Measurements from ENCODE around the gene UAP1L1. TPM values are rescaled to one million over a fixed set of nuclear protein-coding genes. Genes with fewer than 3 reads are reported as not detected.

The UAP1L1 gene
- total RNA-seq, 2 experiments from 2014 or later, result 20.2 to 21.9 TPM

DNA sequence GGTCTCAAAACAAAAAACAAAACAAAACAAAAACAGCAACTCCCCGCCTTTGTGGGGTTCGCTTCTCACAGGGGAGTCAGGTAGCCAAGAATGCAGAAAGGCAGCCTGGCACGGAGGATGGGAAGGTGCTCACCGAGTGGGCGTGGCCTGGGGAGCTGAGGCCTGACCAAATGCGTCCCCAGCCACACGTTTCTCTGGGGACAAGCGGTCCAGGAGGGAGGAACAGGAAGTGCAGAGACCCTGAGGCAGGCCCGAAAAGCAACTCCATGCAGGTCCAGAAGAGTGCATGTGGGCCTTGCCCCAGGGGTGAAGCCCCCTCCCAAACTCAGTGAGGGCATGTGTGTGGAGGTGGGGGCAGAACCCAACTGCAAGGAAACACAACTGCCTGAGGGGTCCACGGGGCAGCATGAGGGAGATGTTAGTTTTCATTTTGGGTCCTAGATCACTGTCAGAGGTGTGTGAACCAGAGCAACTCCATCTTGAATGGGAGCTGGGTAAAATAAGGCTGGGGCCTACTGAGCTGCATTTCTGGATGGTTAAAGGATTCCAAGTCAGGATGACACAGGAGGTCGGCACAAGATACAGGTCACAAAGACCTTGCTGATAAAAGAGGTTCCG lies 2.6 kb upstream of the UAP1L1 start:
- no peak overlapping the region for H3K27ac Mint-ChIP-seq
- H3K9me3 Mint-ChIP-seq, result no peaks in the 10 kb centered on the region
- no peaks in the 10 kb centered on the region for H3K27me3 Mint-ChIP-seq
- DNase-seq, result no peak
- ChIA-PET POLR2A (interaction anchor here (1.7 kb wide), 1 partner anchor 166 kb away, joined by 3 read pairs; the partner anchor contains the start of gene TUBB4B), CTCF (interaction anchor here (1.2 to 1.4 kb wide), 2 partner anchors 28 to 40 kb away, joined by 3 to 5 read pairs; no protein-coding TSS in a partner anchor)
- H3K4me3 Mint-ChIP-seq, result no peak overlapping the region
- peaks cover 2% of the 10 kb centered on the region for H3K36me3 Mint-ChIP-seq (ENCODE audit: low read depth)
- H3K4me1 Mint-ChIP-seq, result peaks cover 27% of the 10 kb centered on the region

DNA sequence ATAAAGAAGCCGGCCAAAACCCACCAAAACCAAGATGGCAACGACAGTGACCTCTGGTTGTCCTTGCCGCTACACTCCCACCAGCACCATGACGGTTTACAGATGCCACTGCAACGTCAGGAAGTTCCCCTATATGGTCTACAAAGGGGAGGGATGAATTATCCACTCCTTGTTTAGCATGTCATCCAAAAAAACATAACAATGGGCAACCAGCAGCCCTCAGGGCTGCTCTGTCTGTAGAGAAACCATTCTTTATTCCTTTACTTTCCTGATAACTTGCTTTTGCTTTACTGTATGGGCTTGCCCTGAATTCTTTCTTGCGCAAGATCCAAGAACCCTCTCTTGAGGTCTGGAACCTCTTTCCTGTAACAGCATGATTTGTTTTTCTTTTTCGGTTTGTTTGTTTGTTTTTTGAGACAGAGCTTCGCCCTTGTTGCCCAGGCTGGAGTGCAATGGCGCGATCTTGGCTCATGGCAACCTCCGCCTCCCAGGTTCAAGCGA lies 2.0 kb upstream of the UAP1L1 start:
- H3K27ac Mint-ChIP-seq, result no peak overlapping the region
- H3K4me1 Mint-ChIP-seq, result peaks cover 29% of the 10 kb centered on the region
- POLR2A ChIA-PET, result interaction anchor here (1.7 to 3.1 kb wide), 2 partner anchors 11 to 165 kb away, joined by 3 to 35 read pairs; partner anchors contain the start of genes MAN1B1 and TUBB4B
- H3K27me3 Mint-ChIP-seq, result no peaks in the 10 kb centered on the region
- peaks cover 6% of the 10 kb centered on the region for H3K36me3 Mint-ChIP-seq (ENCODE audit: low read depth)
- CTCF ChIA-PET, result interaction anchor here (1.4 to 3.2 kb wide), 2 partner anchors 7 to 28 kb away, joined by 5 to 29 read pairs; no protein-coding TSS in a partner anchor
- no peak overlapping the region for H3K4me3 Mint-ChIP-seq
- no peak for DNase-seq
- H3K9me3 Mint-ChIP-seq, result no peaks in the 10 kb centered on the region

DNA sequence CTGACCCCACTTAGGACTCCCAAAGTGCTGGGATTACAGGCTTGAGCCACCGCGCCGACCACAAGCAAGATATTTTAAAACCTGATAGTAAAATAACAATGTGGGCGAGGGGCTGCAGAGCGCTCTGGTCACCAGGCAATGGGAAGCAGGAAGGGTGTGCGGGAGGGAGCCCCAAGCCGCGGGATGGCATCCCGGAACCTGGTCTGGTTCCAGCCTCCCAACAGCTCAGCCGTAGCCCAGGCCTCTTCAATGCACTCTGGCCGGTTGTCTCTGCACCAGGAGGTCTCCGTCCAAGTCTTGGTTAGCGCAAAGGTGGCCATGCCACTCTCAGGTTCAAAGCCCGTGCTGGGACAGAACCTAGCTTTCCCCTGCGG lies 694 bp upstream of the UAP1L1 start:
- Mint-ChIP-seq H3K4me1 (peaks cover 17% of the 10 kb centered on the region), H3K27ac (peak overlapping the region; percentile 40)

DNA sequence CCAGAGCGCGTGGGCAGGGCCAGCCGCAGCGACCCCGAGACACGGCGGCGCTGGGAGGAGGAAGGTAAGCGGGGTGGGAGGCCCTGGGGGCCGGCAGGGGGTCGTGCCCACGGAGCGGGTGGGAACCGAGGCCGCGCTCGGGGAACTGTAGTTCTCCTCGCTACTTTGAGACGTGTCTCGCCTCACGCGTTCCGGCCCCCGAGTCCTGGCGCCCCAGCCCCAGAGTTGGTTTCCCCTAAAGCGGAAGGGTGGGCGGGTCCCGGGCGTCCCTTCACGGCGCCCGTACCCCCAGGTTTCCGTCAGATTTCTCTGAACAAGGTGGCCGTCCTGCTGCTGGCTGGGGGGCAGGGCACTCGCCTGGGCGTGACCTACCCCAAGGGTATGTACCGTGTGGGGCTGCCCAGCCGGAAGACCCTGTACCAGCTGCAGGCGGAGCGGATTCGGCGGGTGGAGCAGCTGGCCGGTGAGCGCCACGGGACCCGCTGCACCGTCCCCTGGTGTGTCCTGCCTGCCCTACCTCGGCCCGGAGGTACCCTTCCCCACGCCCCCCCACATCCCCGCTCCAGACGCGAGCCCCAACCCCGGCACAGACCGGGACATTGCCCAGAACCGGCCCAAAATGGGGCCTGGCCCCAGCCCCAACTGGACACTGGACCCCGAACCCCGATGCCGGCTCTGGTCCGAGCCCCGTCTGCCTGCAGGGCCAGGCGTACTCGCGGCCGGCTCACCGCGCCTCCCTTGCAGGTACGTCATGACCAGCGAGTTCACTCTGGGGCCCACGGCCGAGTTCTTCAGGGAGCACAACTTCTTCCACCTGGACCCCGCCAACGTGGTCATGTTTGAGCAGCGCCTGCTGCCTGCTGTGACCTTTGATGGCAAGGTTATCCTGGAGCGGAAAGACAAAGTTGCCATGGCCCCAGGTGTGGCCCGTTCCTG lies 709 bp downstream of the UAP1L1 start:
- ChIA-PET CTCF (interaction anchor here (1.0 to 3.2 kb wide), 3 partner anchors 10 to 159 kb away, joined by 4 to 29 read pairs (median 5); no protein-coding TSS in a partner anchor), POLR2A (interaction anchor here (2.4 to 3.1 kb wide), 2 partner anchors 8 to 10 kb away, joined by 10 to 35 read pairs; partner anchors contain the start of gene MAN1B1)
- H3K36me3 Mint-ChIP-seq (ENCODE audit: low read depth), result peaks cover 16% of the 10 kb centered on the region
- DNase-seq, result peak; percentile 58
- H3K27me3 Mint-ChIP-seq, result no peaks in the 10 kb centered on the region
- H3K9me3 Mint-ChIP-seq, result no peaks in the 10 kb centered on the region
- peak overlapping the region; percentile 71 for H3K4me3 Mint-ChIP-seq
- peaks cover 15% of the 10 kb centered on the region for H3K4me1 Mint-ChIP-seq
- H3K27ac Mint-ChIP-seq, result peak overlapping the region; percentile 44

More for the DNA sequence above, 694 bp upstream of the UAP1L1 start:
- ChIA-PET POLR2A (interaction anchor here (1.0 to 3.1 kb wide), 5 partner anchors 9 to 164 kb away, joined by 3 to 35 read pairs (median 4); partner anchors contain the start of genes MAN1B1, SSNA1 and TUBB4B), CTCF (interaction anchor here (0.6 to 3.2 kb wide), 8 partner anchors 8 to 48 kb away, joined by 3 to 29 read pairs (median 6); partner anchors contain the start of genes ABCA2 and MAN1B1)
- DNase-seq, result no peak
- Mint-ChIP-seq H3K27me3 (no peaks in the 10 kb centered on the region), H3K4me3 (peak overlapping the region; percentile 54), H3K36me3 (ENCODE audit: low read depth) (peaks cover 8% of the 10 kb centered on the region), H3K9me3 (no peaks in the 10 kb centered on the region)

DNA sequence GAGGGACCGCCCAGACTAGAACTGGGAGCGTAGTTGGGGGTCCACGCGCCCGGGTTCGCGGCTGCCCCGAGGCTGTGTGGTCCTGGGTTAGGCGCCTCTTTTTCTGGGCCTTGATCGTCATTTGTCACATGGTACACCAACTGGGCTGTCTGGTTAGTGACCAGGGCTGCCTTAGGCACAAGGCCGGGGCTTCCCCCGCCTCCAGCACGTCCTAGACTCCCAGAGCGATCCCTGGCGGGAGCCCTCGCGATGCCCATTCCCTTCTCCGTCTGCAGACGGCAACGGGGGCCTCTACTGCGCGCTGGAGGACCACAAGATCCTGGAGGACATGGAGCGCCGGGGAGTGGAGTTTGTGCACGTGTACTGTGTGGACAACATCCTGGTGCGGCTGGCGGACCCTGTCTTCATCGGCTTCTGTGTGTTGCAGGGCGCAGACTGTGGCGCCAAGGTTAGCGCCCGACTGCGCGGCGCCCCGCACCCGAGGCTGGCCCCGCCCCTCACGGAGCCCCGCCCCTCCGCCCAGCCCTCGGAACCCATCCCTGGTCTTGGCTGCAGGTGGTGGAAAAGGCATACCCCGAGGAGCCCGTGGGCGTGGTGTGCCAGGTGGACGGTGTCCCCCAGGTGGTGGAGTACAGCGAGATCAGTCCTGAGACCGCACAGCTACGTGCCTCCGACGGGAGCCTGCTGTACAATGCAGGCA lies 1.5 kb downstream of the UAP1L1 start:
- no peaks in the 10 kb centered on the region for H3K27me3 Mint-ChIP-seq
- peak overlapping the region; percentile 71 for H3K4me3 Mint-ChIP-seq
- peaks cover 22% of the 10 kb centered on the region for H3K36me3 Mint-ChIP-seq (ENCODE audit: low read depth)
- ChIA-PET POLR2A (interaction anchor here (1.1 to 2.4 kb wide), 3 partner anchors 8 to 161 kb away, joined by 4 to 10 read pairs (median 4); partner anchors contain the start of gene SAPCD2), CTCF (no interaction called here)
- peaks cover 16% of the 10 kb centered on the region for H3K4me1 Mint-ChIP-seq
- DNase-seq, result no peak
- no peaks in the 10 kb centered on the region for H3K9me3 Mint-ChIP-seq
- H3K27ac Mint-ChIP-seq, result no peak overlapping the region

DNA sequence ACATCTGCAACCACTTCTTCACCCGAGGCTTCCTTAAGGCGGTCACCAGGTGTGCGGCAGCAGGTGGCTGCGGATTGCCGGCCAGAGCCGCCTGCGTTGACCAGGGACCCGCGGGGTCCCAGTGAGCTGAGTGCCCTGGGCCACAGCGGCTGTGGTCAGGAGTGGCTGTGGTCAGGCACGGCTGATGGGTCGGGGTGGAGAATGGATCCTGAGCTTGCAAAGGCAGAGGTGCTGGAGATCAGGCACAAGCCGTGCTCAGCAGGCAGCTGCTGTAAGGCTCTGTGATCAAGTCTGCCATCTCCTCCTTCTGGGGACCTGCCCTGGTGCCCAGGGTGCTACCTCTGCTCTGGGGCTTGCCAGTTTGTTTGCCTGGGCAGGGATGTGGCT lies 2.1 kb downstream of the UAP1L1 start:
- Mint-ChIP-seq H3K9me3 (no peaks in the 10 kb centered on the region), H3K27me3 (no peaks in the 10 kb centered on the region), H3K4me3 (peak overlapping the region; percentile 44), H3K4me1 (peaks cover 17% of the 10 kb centered on the region), H3K27ac (no peak overlapping the region), H3K36me3 (ENCODE audit: low read depth) (peaks cover 24% of the 10 kb centered on the region)
- ChIA-PET CTCF (interaction anchor here (0.5 kb wide), 1 partner anchor 20 kb away, joined by 5 read pairs; no protein-coding TSS in a partner anchor), POLR2A (interaction anchor here (0.6 to 1.6 kb wide), 3 partner anchors 9 to 403 kb away, joined by 3 to 4 read pairs (median 4); partner anchors contain the start of gene SAPCD2)
- no peak for DNase-seq

DNA sequence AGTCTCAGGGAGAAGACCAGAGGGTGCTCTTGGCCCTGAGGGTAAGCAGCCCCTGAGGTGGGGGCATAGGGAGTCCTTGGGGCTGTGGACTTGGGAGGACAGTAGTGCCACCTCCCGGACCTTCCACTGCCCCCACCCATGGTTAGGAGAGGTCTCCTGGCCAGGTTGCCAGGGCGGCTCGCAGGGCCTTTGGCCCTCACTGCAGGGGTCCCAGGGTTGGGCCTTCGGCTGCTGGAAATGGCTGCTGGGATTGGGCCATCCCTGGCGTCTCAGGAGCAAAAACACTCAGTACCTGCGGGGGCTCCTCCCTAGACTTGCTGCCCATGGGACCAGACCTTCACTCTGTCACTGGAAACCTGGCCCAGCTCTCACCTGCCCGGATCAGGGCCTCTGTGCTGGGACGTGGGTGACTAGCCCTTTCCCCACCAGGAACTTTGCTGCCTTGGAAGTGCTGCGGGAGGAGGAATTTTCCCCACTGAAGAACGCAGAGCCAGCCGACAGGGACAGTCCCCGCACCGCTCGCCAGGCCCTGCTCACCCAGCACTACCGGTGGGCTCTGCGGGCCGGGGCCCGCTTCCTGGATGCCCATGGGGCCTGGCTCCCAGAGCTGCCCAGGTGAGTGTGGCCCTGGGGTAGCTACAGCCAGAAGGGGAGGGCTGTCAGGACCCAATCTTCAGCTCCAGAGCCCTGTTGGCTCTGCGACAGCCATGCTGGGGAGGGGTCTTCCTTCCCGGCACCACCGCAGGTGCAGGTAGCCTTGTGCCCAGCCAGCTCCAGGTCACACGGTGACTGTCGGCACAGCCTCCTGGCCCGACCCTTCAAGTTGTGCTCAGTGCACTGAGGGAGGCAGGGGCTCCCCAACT lies 3.2 kb downstream of the UAP1L1 start:
- POLR2A ChIA-PET, result interaction anchor here (1.6 kb wide), 1 partner anchor 160 kb away, joined by 4 read pairs; no protein-coding TSS in a partner anchor
- Mint-ChIP-seq H3K36me3 (ENCODE audit: low read depth) (peaks cover 24% of the 10 kb centered on the region), H3K4me3 (no peak overlapping the region), H3K27me3 (no peaks in the 10 kb centered on the region), H3K27ac (no peak overlapping the region), H3K9me3 (no peaks in the 10 kb centered on the region), H3K4me1 (peaks cover 25% of the 10 kb centered on the region)
- CTCF ChIA-PET, result interaction anchor here (1.5 kb wide), 1 partner anchor 15 kb away, joined by 3 read pairs; no protein-coding TSS in a partner anchor
- no peak for DNase-seq

DNA sequence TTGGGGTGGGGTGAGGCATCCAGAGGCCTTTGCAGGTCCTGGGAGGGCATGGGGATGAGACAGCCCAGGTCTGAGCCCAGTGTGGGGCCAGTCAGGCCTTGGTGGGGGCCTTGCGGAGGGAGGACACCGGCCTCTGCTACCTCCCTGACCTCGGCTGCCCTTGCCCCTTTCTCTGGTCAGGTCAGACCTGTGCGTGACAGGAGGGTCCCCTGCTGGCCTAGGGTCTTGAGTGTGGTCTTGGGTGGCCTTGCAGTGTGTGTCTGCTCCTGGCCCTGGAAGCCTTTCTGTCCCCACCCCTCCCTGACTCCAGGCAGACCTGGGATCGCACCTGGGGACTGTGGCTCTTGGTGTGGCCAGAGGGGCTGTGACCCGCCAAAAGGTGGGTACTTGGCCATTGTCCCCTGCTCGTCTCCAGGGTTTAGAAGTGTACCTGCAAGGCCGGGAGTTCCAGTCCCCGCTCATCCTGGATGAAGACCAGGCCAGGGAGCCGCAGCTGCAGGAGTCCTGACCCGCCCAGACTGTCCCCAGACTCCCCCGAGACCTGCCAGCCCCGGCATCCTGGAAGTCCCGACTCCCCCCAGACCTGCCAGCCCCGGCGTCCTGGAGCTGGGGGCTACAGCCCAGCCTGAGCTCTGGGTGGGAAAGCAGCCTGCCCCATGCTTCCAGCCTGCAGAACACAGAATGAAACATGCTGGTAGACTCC lies 5.1 kb downstream of the UAP1L1 start:
- H3K27ac Mint-ChIP-seq, result no peak overlapping the region
- H3K27me3 Mint-ChIP-seq, result no peaks in the 10 kb centered on the region
- H3K4me3 Mint-ChIP-seq, result no peak overlapping the region
- peaks cover 27% of the 10 kb centered on the region for H3K36me3 Mint-ChIP-seq (ENCODE audit: low read depth)
- H3K4me1 Mint-ChIP-seq, result peaks cover 27% of the 10 kb centered on the region
- ChIA-PET POLR2A (interaction anchor here (6.5 kb wide), 1 partner anchor 11 kb away, joined by 87 read pairs; the partner anchor contains the start of gene SAPCD2), CTCF (interaction anchor here (0.5 to 1.5 kb wide), 4 partner anchors 13 to 45 kb away, joined by 3 to 4 read pairs (median 4); no protein-coding TSS in a partner anchor)
- no peak for DNase-seq
- H3K9me3 Mint-ChIP-seq, result no peaks in the 10 kb centered on the region

DNA sequence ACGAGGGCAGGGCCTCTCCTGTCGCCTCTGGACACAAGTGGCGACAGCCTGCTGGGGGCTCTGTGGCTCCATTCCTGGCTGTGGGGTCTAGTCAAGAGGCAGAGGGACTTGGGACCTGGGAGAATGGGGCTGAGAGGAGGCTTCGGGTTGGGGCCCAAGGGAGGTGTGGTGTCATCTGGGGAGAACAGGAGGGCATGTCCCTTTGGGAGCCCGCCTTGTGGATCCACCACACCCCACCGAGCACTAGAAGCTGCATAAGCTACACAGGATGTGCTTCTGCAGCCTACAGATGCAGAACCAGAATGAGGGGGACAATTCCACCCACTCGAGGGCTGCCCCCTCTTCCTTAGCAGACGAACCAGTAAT lies 5.6 kb downstream of the UAP1L1 start:
- Mint-ChIP-seq H3K36me3 (ENCODE audit: low read depth) (peaks cover 27% of the 10 kb centered on the region), H3K27ac (no peak overlapping the region), H3K4me3 (no peak overlapping the region), H3K27me3 (no peaks in the 10 kb centered on the region), H3K9me3 (no peaks in the 10 kb centered on the region), H3K4me1 (peaks cover 33% of the 10 kb centered on the region)
- no peak for DNase-seq
- POLR2A ChIA-PET, result interaction anchor here (6.5 kb wide), 1 partner anchor 12 kb away, joined by 87 read pairs; the partner anchor contains the start of gene SAPCD2
- CTCF ChIA-PET, result interaction anchor here (1.0 to 1.2 kb wide), 2 partner anchors 13 to 15 kb away, joined by 3 to 4 read pairs; no protein-coding TSS in a partner anchor

DNA sequence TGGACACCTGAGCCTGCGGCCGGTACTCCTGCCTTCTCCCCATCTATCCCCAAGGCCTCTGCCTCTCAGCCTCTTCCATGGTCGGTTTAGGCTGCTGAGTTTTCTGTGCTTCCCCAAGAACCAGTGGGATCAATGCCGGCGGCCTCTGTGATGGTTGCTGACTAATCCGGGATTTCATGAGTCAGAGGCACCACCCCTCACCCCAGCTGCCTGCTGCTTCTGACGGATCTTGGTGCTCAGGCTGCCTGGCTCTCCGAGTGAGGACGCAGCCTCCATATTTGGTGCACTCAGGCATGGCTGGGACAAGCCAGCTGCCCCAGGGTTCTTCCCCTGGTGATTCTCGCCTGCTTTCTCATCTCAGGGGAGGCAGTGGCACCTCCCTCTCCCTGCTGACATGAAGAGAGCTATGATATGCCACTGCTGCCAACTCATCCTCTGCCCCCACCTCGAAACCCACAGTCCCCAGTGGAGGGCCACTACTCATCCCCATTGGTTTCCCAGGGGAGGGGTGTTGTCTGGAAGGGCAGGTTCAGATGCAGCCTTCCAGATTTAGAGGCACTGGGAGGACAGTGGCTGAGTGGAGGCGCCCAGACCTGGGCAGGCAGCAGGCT lies 6.2 kb downstream of the UAP1L1 start:
- CTCF ChIA-PET, result interaction anchor here (1.0 to 1.2 kb wide), 3 partner anchors 12 to 20 kb away, joined by 3 to 4 read pairs (median 3); no protein-coding TSS in a partner anchor

More for the DNA sequence above, 6.2 kb downstream of the UAP1L1 start:
- H3K4me3 Mint-ChIP-seq, result no peak overlapping the region
- peak overlapping the region; percentile 24 for H3K27ac Mint-ChIP-seq
- peaks cover 27% of the 10 kb centered on the region for H3K36me3 Mint-ChIP-seq (ENCODE audit: low read depth)
- no peaks in the 10 kb centered on the region for H3K27me3 Mint-ChIP-seq
- no peaks in the 10 kb centered on the region for H3K9me3 Mint-ChIP-seq
- POLR2A ChIA-PET, result interaction anchor here (0.8 to 6.5 kb wide), 4 partner anchors 12 to 158 kb away, joined by 3 to 87 read pairs (median 4); partner anchors contain the start of genes SAPCD2 and TUBB4B
- H3K4me1 Mint-ChIP-seq, result peaks cover 36% of the 10 kb centered on the region
- DNase-seq, result no peak
